ENCODE measurements around the gene RASA2. TPM values are rescaled to one million over a fixed set of nuclear protein-coding genes. Genes with fewer than 3 reads are reported as not detected.
"Not testable (repeated sequence)": the region's sequence is repeated elsewhere in the genome, so short reads cannot be mapped to it uniquely, and the experiment has no call there.

RASA2 gene
- polyA plus RNA-seq, 4 donors, result 18.6 to 27.8 (median 22.4) TPM

- DNase-seq (ENCODE audit: low read depth in 4 of 4, low spot score in 3 of 4), result no peak
Measured at GRCh38 chr3:141570068-141570467, 83.2 kb downstream of the RASA2 start.

GRCh38 chr3:141575879-141576743, 89.3 kb downstream of the RASA2 start:
- DNase-seq (ENCODE audit: low read depth in 4 of 4, low spot score in 3 of 4), result no peak

- DNase-seq (ENCODE audit: low read depth in 4 of 4, low spot score in 3 of 4), result no peak
Measured at GRCh38 chr3:141576744-141577052, 89.9 kb downstream of the RASA2 start.

- DNase-seq (ENCODE audit: low read depth in 4 of 4, low spot score in 3 of 4), result no peak
Measured at GRCh38 chr3:141578202-141578973, 91.6 kb downstream of the RASA2 start.

- no peak for DNase-seq (ENCODE audit: low read depth in 4 of 4, low spot score in 3 of 4)
Measured at GRCh38 chr3:141594357-141594756, 107.5 kb downstream of the RASA2 start.

- DNase-seq (ENCODE audit: low read depth in 4 of 4, low spot score in 3 of 4), result no peak
Measured at GRCh38 chr3:141597931-141598330, 111.1 kb downstream of the RASA2 start.

- DNase-seq (ENCODE audit: low read depth in 4 of 4, low spot score in 3 of 4), result no peak
Measured at GRCh38 chr3:141600331-141600730, 113.5 kb downstream of the RASA2 start.

- DNase-seq (ENCODE audit: low read depth in 4 of 4, low spot score in 3 of 4), result no peak
Measured at GRCh38 chr3:141602706-141603105, 115.9 kb downstream of the RASA2 start.

GRCh38 chr3:141603473-141604035, 116.7 kb downstream of the RASA2 start:
- no peak for DNase-seq (ENCODE audit: low read depth in 4 of 4, low spot score in 3 of 4)

- no peak for DNase-seq (ENCODE audit: low read depth in 4 of 4, low spot score in 3 of 4)
Measured at GRCh38 chr3:141605883-141606282, 119.1 kb downstream of the RASA2 start.

- no peak for DNase-seq (ENCODE audit: low read depth in 4 of 4, low spot score in 3 of 4)
Measured at GRCh38 chr3:141608438-141608837, 121.6 kb downstream of the RASA2 start.

GRCh38 chr3:141610939-141611338, 124.1 kb downstream of the RASA2 start:
- no peak for DNase-seq (ENCODE audit: low read depth in 4 of 4, low spot score in 3 of 4)

GRCh38 chr3:141618103-141618910, 131.5 kb downstream of the RASA2 start:
- DNase-seq (ENCODE audit: low read depth in 4 of 4, low spot score in 3 of 4), result no peak

- no peak for DNase-seq (ENCODE audit: low read depth in 4 of 4, low spot score in 3 of 4)
Measured at GRCh38 chr3:141618938-141619337, 132.1 kb downstream of the RASA2 start.

GRCh38 chr3:141619450-141619849, 132.6 kb downstream of the RASA2 start:
- no peak for DNase-seq (ENCODE audit: low read depth in 4 of 4, low spot score in 3 of 4)

- no peak for DNase-seq (ENCODE audit: low read depth in 4 of 4, low spot score in 3 of 4)
Measured at GRCh38 chr3:141623691-141624090, 136.9 kb downstream of the RASA2 start.

GRCh38 chr3:141625506-141625905, 138.7 kb downstream of the RASA2 start:
- no peak for DNase-seq (ENCODE audit: low read depth in 4 of 4, low spot score in 3 of 4)

GRCh38 chr3:141628334-141628733, 141.5 kb downstream of the RASA2 start:
- DNase-seq (ENCODE audit: low read depth in 4 of 4, low spot score in 3 of 4), result not testable (repeated sequence)

- DNase-seq (ENCODE audit: low read depth in 4 of 4, low spot score in 3 of 4), result not testable (repeated sequence)
Measured at GRCh38 chr3:141628868-141629441, 142.1 kb downstream of the RASA2 start.

- no peak for DNase-seq (ENCODE audit: low read depth in 4 of 4, low spot score in 3 of 4)
Measured at GRCh38 chr3:141629976-141630375, 143.1 kb downstream of the RASA2 start.

Data from right renal pelvis (tissue), 4 donors.